ENCODE measurements around the gene ZNF79. TPM values are rescaled to one million over a fixed set of nuclear protein-coding genes. Genes with fewer than 3 reads are reported as not detected.
"Not testable (repeated sequence)": the region's sequence is repeated elsewhere in the genome, so short reads cannot be mapped to it uniquely, and the experiment has no call there.

The ZNF79 gene
- total RNA-seq, 1 donor from 2014 or later = 3.7 TPM

GRCh38 chr9:127457191-127457878, 33.2 kb downstream of the ZNF79 start:
- ATAC-seq = no peak

GRCh38 chr9:127458921-127459320, 34.7 kb downstream of the ZNF79 start:
- ATAC-seq = no peak

- no peak for ATAC-seq
Measured at GRCh38 chr9:127463382-127463781, 39.2 kb downstream of the ZNF79 start.

- ATAC-seq = no peak
Measured at GRCh38 chr9:127463911-127464310, 39.7 kb downstream of the ZNF79 start.

- ATAC-seq = not testable (repeated sequence)
Measured at GRCh38 chr9:127466407-127466917, 42.3 kb downstream of the ZNF79 start.

GRCh38 chr9:127467621-127468020, 43.4 kb downstream of the ZNF79 start:
- no peak for ATAC-seq

GRCh38 chr9:127470662-127471061, 46.5 kb downstream of the ZNF79 start:
- ATAC-seq = no peak

GRCh38 chr9:127473501-127473900, 49.3 kb downstream of the ZNF79 start:
- ATAC-seq = peak; percentile 55

- ATAC-seq = peak; percentile 24
Measured at GRCh38 chr9:127473932-127474331, 49.8 kb downstream of the ZNF79 start.

- no peak for ATAC-seq
Measured at GRCh38 chr9:127474592-127474991, 50.4 kb downstream of the ZNF79 start.

- peak; percentile 27 for ATAC-seq
Measured at GRCh38 chr9:127479507-127480081, 55.4 kb downstream of the ZNF79 start.

- no peak for ATAC-seq
Measured at GRCh38 chr9:127482662-127483061, 58.5 kb downstream of the ZNF79 start.

GRCh38 chr9:127485995-127486394, 61.8 kb downstream of the ZNF79 start:
- peak; percentile 20 for ATAC-seq

GRCh38 chr9:127488946-127489345, 64.8 kb downstream of the ZNF79 start:
- no peak for ATAC-seq

- no peak for ATAC-seq
Measured at GRCh38 chr9:127489471-127490115, 65.4 kb downstream of the ZNF79 start.

- ATAC-seq = no peak
Measured at GRCh38 chr9:127490535-127491230, 66.5 kb downstream of the ZNF79 start.

GRCh38 chr9:127491516-127491915, 67.3 kb downstream of the ZNF79 start:
- ATAC-seq = no peak

- ATAC-seq = no peak
Measured at GRCh38 chr9:127492616-127493015, 68.4 kb downstream of the ZNF79 start.

GRCh38 chr9:127493592-127494303, 69.6 kb downstream of the ZNF79 start:
- no peak for ATAC-seq

- peak; percentile 39 for ATAC-seq
Measured at GRCh38 chr9:127494304-127494702, 70.1 kb downstream of the ZNF79 start.

Measured in esophagus mucosa (tissue), 1 donor.